Measurements from ENCODE around the gene KDM2B.
A peak's percentile ranks its signal among the peaks of the same experiment; 100 is the strongest.

The KDM2B gene

DNA sequence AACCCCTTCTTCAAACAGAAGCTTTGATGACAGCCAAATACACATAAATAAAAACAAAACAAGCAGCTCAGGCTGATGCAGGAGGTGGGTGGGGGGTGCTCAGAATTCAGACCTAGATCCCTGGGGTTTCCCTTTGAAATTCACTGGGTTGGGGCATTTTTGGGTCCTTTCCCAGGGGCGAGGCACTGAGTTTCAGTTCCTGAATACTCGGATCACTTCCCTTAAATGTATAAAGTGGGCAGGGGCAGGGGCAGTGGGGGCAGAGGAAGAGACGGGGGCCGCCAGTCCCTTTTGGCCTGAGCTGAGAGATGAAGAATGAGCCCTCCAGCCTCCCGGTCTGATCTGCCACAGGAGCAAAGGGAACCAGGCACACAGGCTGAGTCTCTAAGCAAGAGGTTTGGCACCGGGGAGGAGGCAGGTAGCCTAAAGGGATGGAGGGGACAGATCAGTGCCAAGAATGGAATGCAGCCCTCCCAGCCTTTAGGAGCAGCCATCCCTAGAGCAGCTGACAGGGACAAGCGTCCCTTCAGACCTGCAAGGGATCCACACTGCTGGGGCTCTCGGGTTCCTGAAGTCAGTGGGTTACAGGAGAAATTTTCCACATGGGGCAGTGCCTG, 20.3 kb downstream of the KDM2B start:
- DNase-seq, result no peak

DNA sequence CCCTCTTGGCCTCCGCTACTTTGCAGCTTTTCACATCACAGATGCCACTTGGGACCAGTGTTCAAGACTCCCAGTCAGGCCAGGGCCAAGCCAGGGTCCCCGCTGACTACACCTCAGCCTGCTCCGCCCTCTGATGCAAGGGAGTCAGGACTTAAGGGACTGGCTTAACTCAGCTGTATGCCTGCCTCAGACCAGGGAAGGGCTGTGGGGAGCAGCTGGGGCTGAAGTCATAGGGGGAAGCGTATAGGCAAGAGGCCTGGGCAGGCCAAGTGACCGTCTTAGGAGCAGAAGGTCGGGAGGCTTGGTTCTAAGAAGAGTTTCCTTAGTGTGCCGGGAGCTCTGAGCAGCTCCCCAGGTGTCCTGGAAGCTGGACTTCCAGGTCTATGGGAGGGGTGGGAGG, 21.9 kb downstream of the KDM2B start:
- DNase-seq, result peak; percentile 26

DNA sequence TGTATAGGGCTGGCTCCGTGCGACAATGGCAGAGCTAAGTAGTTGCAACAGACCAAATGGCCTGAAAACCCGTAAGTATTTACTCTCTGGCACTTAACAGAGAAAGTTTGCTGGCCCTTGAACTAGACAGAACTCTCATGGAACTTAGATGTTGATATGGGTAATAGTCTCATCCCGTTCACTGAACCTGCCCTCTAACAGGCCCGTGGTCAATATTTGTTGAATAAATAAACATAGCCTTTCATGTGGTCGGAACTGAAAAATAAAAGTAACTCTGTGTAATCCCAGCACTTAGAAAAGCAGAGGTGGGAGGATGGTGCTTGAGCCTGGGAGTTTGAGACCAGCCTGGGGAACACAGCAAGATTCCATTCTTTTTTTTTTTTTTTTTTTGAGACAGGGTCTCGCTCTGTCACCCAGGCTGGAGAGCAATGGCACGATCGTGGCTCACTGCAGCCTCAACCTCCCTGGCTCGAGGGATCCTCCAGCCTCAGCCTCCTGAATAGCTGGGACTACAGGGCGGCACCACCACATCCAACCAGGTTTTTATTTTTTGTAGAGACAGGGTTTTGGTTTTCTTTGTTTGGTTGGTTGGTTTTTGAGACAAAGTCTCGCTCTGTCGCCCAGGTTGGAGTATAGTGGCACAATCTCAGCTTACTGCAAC, 29.7 kb downstream of the KDM2B start:
- no peak for DNase-seq

DNA sequence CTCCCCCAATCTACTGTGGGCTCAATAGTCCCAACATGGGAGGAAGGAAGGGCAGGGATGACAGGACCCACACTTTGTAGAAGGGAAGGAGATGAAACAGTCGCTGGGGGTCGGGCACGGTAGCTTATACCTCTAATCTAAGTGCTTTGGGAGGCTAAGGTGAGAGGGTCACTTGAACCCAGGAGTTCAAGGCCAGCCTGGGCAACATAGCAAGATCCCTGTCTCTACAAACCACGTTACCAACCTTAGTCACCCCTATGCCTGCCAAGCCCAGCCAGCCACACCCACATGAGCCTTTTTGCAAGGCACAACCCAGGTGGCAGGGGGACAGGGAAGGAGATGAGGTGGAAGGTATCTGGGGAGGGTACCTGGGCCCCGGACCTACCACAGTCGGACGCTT, 31.7 kb downstream of the KDM2B start:
- no peak for DNase-seq

DNA sequence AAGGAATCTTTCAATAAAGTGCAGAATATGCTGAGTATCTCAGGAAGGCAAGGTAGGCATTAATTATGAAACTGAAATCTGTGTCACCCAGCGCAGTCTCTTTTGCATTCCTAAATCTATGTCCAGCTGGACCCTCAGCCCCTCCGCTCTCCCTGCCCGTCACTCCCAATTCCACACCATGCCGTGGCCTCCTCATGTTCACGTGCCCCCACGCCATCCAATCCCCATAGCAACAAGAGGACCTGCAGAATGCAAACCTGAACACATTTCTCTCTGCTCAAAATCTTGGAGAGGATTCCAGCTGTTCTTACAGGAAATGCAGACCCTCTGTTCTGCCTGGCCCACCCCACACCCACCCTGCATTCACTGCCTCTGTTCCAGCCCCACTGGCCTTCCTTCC, 35.3 kb downstream of the KDM2B start:
- no peak for DNase-seq

DNA sequence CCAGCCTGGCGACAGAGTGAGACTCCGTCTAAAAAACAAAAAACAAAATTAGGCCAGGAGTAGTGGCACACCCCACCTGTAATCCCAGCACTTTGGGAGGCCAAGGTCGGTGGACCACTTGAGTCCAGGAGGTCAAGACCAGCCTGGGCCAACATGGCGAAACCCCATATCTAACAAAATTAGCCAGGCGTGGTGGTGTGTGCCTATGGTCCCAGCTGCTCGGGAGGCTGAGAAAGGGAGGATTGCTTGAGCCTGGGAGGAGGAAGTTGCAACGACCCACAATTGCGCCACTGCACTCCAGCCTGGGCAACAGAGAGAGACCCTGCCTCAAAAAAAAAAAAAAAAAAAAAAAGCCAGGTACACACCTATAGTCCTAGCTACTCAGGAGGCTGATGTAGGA, 37.0 kb downstream of the KDM2B start:
- DNase-seq, result no peak

DNA sequence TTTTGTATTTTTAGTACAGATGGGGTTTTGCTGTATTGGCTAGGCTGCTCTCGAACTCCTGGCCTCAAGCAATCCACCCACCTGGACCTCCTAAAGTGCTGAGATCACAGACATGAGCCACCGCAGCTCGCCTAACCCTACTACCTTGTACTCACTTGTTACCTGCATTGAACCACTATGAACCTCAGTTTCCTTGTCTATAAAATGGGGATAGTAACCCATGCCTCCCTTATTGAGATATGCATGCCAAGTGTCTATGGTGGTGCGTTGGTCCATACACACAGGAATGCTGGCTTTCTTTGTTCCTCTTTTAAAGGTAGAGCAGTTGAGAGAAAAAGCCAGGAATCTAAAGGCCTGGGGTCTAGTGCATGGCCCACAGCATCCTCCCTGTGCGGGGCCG, 40.9 kb downstream of the KDM2B start:
- DNase-seq, result no peak

DNA sequence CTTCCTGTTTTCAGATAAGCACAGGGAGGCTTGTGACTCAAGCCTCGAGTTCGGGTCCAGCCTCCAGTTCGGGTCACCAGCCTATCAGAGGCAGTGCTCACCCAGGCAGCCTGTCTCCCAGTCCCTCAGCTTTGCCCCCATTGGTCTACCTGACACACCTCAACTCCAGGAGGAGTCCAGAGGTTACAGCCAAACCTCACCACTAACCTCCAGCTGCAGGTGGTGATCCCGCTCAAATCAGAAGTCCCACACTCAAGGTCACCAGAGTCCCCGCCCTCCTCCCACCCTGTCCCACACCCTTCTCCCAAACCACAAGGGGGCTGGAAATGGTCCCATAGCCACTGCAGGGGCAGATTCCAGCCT, 42.1 kb downstream of the KDM2B start:
- no peak for DNase-seq

DNA sequence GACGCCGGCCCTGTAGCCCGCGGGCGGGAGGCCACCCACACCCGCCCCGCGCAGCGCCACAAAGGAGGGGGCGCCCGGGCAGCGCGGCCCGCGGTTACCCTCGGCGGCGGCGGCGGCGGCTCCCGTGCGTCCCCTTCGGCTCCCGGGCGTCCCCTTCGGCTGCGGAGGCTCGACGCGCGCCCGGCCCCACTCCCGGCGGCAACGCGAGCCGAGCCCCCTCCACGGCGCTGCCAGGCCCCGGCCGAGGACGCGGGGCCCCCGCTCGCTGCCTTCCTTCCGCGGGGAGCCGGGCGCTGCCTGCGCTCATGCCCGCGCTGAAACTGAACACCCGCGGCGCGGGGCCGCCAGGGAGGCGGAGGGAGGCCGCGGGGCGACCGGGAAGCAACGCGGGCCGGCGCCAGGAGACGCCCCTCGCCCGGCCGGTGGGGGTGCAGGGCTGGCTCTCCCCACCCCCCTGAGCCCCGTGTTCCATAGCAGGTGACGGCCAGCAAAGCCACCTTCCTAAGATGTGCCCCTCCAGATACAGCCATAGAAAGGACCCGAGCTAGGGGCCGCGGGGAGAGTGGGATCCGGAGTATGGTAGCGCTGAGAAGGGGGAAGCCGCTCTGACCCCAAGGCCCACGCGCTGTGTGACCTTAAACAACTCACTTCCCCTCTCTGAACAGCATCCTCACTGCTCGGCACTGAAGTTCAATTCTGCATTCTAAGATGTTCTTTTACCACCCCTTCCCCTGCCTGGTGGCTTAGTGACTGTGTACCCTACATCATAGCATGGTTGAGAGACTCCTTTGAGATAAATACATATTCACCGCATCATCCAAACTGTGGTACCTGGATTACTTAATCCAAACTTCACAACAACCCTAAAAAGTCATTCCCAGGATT, 42.8 kb downstream of the KDM2B start:
- no peak for DNase-seq

DNA sequence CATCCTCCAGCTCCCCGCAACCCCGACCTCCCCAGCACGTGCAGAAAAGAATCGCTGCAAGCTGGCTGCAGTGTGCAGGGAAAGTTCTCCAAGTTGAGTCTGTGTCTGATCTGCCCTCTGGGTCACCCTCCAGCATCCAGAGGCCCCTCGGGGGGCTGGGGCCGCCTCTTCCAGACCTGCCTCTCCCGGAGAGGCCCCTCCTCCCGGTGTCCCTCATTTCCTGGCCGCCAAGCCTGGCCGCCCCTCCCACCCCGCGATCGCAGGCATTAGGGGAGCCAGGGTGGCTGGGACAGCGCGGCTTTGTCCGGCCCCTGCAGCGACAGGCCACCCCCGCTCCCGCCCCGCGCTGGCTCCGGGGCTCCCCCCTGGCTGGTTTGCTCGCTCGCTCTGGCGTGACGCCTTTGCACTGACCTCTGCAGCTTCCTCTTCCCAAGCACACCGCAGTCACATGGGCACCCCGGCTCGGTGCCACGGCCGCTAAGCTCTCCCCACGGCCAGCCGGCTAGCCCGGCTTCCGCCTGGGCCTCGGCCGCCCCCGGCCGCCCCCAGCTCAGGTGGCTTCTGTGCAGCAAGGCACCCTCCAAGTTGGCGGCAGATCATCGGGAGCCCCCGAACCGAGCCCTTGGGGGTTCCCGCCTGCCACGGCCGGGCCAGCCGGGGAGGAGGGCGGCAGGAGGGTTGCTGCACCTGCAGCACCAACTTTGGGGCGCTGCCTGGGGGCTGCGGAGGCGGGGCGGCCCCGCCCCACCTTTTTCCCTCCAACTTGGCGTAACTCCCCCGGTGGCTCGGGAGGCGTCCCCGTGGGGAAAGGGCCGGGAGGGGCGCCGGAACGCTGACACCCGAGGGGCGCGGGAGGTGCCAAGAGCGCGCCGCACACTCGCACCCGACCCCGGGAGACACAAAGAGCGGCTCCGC, 43.7 kb downstream of the KDM2B start:
- DNase-seq, result peak; percentile 76

DNA sequence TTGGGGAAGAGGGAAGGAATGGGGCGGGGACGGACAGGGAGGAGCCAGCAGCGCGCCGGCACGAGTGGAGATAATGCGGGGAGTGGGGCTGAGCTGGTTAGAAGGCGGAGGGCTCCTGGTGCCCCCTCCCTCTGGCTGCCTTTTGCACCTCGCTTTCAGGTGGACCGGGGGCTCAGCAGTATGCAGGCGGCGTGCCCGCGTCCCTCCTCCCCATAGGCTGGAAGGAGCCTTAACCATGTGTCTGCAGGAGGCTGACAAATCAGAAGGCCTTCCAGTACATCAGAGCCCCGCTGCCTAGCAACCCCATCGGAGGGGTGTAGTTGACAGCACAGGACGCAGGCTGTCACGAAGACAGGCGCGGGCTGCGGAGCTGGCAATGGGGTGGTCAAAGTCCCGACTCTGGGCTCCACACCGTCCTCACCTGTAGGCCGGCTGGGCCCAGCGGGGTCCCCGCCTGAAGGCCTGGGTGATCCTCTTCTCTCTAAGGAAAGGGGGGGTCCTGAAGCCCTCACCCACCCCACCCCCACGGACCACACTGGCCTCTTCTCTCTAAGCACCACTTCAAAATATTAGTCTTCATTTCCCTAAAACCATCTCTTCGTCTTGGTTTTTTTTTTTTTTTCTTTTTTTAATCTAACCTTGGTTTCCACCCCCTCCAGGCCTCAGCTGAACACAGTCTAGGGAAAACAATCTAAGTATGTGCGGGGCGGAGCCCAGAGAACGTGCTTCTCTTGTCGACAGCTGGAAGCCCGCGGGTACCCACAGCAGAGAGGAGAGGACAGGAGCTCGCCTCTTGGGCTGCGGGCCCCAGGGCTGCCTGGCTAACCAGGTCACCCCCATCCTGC, 44.5 kb downstream of the KDM2B start:
- DNase-seq, result peak; percentile 95

DNA sequence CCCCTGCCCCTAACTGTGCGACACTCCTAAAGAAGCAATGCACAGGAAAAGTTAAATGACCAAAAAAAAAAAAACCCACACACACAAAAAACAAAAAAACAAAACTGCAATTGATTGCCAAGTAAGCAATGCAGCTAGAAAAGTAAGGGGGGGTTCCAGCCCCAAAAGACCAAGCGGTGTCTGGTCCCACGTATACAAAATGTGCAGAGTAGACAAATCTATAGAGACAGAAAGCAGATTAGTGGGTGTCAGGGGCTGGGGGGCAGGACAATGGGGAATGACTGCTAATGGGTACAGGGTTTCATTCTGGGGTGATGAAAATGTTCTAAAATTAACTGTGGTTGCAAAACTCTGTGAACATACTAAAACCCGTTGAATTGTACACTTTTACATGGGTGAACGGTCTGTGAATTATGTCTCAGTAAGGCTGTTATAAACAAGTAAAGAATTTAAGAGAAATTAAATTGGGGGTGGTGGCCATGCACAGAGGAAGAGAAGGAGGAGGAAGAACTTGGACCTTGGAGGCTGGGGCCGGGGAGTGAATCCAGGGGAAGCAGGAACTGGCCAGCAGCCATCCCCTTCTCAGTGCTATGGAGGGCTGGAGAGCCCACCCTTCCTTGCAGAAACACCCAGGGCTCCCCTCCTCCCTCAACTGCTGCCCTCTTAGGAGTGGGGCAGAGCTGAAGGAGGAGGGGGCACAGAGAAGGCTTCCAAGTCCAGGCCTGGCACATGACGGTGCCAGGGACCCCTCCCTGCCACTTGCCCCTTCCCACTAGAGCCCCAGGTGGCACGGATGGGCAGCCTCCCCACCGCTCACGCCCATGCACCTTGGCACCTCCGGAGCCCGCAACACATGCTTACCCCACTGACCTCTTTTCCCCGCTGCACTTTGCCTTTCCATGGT, 45.4 kb downstream of the KDM2B start:
- DNase-seq, result no peak

DNA sequence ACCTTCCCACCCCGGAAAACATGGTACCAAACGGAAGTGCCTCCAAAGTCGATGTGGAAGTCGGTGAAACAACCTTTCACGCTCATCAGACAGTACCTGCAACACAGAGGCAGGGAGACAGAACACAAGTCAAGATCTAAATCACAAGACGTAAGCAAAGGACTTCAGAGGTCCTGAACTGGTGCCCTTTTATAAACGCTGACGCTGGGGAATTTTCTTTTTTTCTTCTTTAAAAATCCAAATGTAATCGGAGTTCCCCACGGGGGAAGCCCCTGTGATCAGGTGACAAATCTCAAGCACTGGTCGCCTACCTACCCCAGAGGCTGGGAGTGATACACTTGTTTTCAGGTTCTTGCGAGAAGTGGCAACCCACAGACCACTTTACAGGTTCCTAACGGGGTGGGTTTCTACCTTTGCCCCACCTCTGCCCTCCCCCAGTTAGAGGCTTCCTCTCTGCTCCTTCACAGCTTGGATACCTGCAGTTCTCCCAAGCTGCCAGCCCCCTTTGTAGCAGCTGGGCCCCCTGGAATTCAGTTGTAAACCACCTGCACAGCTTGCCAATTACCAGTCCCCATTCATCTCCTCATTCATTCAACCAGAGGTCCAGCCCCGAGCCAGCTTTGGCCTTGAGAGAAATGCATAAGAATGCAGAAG, 46.2 kb downstream of the KDM2B start:
- no peak for DNase-seq

DNA sequence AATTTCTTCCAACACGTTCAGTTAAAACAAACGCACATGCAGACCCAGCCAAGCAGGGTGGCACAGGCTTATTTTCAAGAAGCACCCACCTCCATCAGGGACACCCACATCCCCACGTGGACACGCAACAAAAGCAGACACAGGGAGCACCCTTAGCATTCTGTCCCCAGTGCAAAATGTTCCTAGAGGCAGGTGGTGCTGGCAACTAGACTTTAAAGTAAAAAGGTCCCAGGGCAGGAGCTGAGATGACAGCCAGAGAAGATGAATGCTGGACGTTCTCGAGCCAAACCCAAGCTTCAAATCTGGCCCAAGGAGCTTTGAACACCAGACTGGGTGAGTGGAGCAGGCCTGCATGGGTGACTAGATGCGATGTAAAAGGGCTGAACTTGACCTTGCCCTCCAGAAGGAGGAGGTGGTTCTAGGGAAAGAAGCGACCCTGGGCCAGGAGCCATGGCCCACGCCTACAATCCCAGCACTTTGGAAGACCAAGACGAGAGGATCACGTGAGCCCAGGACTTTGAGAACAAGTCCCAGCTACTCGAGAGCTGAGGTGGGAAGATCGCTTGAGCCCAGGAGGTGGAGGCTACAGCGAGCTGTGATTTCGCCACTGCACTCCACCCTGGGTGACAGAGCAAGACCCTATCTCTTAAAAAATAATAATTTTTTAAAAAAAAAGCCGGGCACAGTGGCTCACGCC, 47.3 kb downstream of the KDM2B start:
- no peak for DNase-seq

DNA sequence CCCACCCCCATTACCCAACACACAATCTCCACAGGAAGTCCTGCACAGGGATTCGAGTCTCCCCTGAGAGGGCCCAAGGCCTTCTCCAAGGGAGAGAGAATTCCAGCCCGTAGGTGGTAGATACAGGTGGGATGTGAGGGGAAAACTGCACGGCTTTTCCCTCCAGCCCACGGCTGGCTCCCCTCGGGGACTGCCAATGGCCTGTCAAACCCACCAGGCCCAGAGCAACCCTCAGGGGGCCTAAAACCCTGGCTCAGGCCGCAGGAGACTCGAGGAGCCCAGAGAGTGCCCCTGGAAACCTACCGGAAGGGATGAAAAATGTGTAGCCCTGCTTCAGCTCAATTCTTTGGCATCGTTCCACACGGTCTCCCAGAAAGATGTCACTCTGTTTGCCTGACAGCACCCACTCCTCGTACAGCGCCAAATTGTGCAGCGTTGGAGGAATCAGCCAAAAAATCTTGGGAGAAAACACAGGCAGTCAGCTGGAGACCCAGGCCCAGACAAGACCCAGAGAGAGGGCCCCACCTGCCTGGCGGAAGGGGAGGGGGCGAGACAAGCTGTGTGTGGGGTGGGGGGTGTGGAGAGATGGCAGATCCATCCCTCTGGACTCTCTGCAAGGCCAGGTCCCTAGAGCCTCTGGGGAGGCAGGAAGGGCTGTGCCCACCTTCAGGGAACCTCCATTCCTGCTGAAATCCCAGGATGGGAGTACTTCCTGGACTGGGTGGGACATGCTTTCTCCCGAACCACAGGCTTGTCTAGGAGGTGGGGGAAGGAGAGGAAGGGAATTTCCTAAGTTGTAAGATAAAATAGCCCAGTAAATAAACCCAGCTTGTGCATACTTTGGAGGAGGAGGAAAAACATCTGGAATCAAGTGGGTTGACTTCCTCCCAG, 48.1 kb downstream of the KDM2B start:
- no peak for DNase-seq

DNA sequence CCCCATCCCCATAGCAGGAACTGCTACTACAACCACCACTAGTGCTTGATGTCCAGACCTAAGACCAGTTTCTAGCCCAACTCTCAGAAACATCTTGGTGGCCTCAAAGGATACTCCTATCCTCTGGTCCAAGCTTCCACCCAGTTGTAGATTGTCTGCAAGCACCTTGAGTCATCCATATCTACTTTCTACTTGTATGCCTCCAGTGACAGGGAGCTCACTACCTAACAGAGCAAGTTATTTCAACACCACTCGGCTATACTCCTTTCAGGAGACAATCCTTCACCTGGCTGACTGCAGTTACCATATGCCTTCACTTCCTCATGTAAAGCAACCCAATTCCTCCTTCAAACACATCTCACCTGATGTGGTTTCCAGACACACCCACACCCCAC, 49.5 kb downstream of the KDM2B start:
- DNase-seq, result no peak

DNA sequence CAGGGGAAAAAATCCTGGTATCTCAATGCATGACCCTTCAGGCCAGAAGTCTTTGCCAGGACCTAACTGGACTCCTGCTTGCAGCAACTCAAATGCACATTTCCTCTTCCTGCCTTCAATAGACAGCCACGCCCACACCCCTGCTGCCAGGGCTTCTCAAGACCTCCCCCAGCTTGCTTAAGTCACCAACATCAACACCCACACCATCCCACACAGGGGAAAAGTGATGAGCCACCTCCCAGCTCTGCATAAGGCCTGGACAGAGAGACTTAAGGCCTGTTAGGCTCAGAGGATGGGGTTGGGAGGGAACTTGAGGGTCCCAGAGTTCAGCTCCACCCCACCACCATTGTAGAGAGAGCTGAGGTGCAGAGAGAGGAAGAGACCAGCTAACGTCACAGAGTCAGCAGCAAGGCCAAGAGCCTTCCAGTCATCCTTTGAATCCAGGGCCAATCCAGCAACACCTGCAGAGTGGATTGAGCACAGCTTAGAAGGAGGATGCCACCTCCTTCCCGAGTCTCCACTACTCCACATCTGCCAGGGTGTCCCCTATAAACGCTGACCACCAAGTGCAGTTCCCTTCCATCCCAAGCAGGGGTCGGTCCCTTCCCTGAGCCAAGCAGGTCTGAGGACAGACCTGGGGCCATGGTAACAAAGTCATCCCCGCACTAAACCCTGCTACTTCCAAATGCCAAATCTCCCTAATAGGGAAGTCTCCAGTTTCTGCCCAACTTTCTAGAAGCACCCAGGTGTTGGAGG, 50.0 kb downstream of the KDM2B start:
- peak; percentile 16 for DNase-seq

DNA sequence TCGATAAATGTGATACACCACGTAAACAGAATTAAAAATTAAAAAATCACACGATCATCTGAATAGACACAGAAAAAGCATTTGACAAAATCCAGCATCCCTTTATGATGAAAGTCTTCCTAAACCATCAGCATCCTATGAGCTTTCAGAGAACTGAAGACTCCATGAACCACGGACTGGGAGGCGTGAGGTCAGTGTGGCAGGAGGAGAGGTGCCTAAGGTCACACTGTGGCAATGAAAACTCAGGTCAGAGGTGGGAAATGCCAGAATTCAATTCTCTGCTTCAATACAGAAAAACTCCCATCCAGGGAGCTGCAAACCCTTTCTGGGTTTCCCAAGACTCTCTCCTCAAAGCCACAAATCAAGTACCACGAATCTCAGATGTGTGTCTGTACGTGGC, 51.6 kb downstream of the KDM2B start:
- DNase-seq, result no peak
